Tibial artery (tissue), 4 donors: ENCODE results near the gene AMACR.

Experiments
- DNase-seq, 2 donors: peaks; one replicate each; pipeline ENCODE4 v3.0.0-alpha.2; 2019
- H3K27ac ChIP-seq, 2 donors: fragments of 200-600 bp; sonication (generic) in 1 of 2; 1 replicate in 1 of 2; 2 replicates in 1 of 2; pipeline ENCODE4 v1.5.1; 2018 to 2019; ENCODE audit warnings: mild to moderate bottlenecking in 1 of 2
- H3K27me3 ChIP-seq, 2 donors: fragments of 200-600 bp; sonication (generic) in 1 of 2; one replicate each; pipeline versions ENCODE4 v1.5.1 to v1.6.0; 2016 to 2019
- H3K36me3 ChIP-seq, 3 donors: fragments of 200-600 bp; sonication (generic) in 2 of 3; one replicate each; pipeline ENCODE4 v1.5.1; 2016 to 2019; ENCODE audit warnings: mild to moderate bottlenecking in 2 of 3
- H3K4me1 ChIP-seq, 4 donors: fragments of 200-600 bp; sonication (generic) in 2 of 4; 1 replicate in 3 of 4; 2 replicates in 1 of 4; pipeline ENCODE4 v1.5.1; 2016 to 2019
- H3K4me3 ChIP-seq, 2 donors: fragments of 200-600 bp; sonication (generic) in 1 of 2; 1 replicate in 1 of 2; 2 replicates in 1 of 2; pipeline ENCODE4 v1.5.1; 2018 to 2019; ENCODE audit warnings: mild to moderate bottlenecking in 2 of 2
- H3K9me3 ChIP-seq, 3 donors: fragments of 200-600 bp; sonication (generic) in 1 of 3; one replicate each; pipeline ENCODE4 v1.5.1; 2016 to 2019
- intact Hi-C: fragments of 100-400 bp; cut with DNase I; formaldehyde crosslinking; loops from one replicate; pipeline ENCODE4 v1.15.0; 2023; ENCODE audit warnings: low total_unique reads
- TF ChIP-seq, protein P1 (sequence below), 2 experiments: fragments of 200-600 bp in 1 of 2; fragments of 450-650 bp in 1 of 2; IDR thresholded peaks; one replicate each; pipeline ENCODE4 v1.5.1; 2017 to 2019; ENCODE audit warnings: antibody characterized with exemption in 2 of 2, mild to moderate bottlenecking in 1 of 2, moderate library complexity in 1 of 2

Gene AMACR

DNA sequence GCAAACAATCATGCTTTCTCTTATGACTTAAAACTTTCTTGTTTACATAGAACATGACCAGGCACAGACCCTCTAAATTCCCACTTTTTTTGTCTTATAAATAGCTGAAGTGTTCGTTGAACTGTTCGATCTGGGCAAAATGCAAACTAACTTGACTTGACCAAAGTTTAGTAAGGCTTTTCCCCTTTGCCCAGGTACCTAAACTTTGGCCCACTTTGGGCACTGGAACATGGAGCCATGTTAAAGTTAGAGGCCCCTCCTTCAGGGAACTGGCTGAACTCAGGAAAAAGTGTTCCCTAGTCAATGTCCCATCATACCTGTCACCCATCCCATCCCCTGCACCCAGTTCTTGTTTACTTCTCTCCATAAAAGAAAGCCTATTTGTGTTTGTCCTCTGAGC lies 9.4 kb upstream of the AMACR start:
- H3K27me3 ChIP-seq = no peaks in the 10 kb centered on the region
- TF ChIP-seq, protein P1, sequence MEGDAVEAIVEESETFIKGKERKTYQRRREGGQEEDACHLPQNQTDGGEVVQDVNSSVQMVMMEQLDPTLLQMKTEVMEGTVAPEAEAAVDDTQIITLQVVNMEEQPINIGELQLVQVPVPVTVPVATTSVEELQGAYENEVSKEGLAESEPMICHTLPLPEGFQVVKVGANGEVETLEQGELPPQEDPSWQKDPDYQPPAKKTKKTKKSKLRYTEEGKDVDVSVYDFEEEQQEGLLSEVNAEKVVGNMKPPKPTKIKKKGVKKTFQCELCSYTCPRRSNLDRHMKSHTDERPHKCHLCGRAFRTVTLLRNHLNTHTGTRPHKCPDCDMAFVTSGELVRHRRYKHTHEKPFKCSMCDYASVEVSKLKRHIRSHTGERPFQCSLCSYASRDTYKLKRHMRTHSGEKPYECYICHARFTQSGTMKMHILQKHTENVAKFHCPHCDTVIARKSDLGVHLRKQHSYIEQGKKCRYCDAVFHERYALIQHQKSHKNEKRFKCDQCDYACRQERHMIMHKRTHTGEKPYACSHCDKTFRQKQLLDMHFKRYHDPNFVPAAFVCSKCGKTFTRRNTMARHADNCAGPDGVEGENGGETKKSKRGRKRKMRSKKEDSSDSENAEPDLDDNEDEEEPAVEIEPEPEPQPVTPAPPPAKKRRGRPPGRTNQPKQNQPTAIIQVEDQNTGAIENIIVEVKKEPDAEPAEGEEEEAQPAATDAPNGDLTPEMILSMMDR (IDR thresholded peaks at IDR 0.05) = no peak
- H3K4me1 ChIP-seq = peaks cover 0 to 5% (median 2%) of the 10 kb centered on the region in 4 donors
- intact Hi-C loops = no loop called here
- no peaks in the 10 kb centered on the region for H3K9me3 ChIP-seq
- H3K27ac ChIP-seq = no peak overlapping the region
- H3K4me3 ChIP-seq = no peak overlapping the region
- no peak for DNase-seq
- peaks cover 0 to 15% (median 7%) of the 10 kb centered on the region in 3 donors for H3K36me3 ChIP-seq

GRCh38 chr5:34016750-34017149 lies 8.9 kb upstream of the AMACR start:
- peaks cover 0 to 5% (median 2%) of the 10 kb centered on the region in 4 donors for H3K4me1 ChIP-seq
- no peak for DNase-seq
- H3K27me3 ChIP-seq = no peaks in the 10 kb centered on the region
- H3K9me3 ChIP-seq = no peaks in the 10 kb centered on the region
- H3K27ac ChIP-seq = no peak overlapping the region
- intact Hi-C loops = no loop called here
- H3K4me3 ChIP-seq = no peak overlapping the region
- TF ChIP-seq, protein P1 (IDR thresholded peaks at IDR 0.05) = no peak
- peaks cover 0 to 11% (median 7%) of the 10 kb centered on the region in 3 donors for H3K36me3 ChIP-seq

- Histone ChIP-seq H3K4me3 (no peak overlapping the region), H3K4me1 (peaks cover 0 to 5% (median 2%) of the 10 kb centered on the region in 4 donors), H3K27me3 (no peaks in the 10 kb centered on the region), H3K36me3 (peaks cover 0 to 11% (median 7%) of the 10 kb centered on the region in 3 donors), H3K9me3 (no peaks in the 10 kb centered on the region), H3K27ac (no peak overlapping the region)
- intact Hi-C loops = no loop called here
- TF ChIP-seq, protein P1 (IDR thresholded peaks at IDR 0.05) = no peak
- DNase-seq = no peak
Measured at GRCh38 chr5:34016222-34016621, 8.4 kb upstream of the AMACR start.

GRCh38 chr5:34015120-34015822 lies 7.4 kb upstream of the AMACR start:
- Histone ChIP-seq H3K9me3 (no peaks in the 10 kb centered on the region), H3K4me1 (peaks cover 0 to 5% (median 2%) of the 10 kb centered on the region in 4 donors), H3K27ac (no peak overlapping the region), H3K36me3 (peaks cover 0 to 5% (median 5%) of the 10 kb centered on the region in 3 donors), H3K27me3 (no peaks in the 10 kb centered on the region), H3K4me3 (no peak overlapping the region)
- TF ChIP-seq, protein P1 (IDR thresholded peaks at IDR 0.05) = no peak
- intact Hi-C loops = no loop called here
- DNase-seq = no peak

DNA sequence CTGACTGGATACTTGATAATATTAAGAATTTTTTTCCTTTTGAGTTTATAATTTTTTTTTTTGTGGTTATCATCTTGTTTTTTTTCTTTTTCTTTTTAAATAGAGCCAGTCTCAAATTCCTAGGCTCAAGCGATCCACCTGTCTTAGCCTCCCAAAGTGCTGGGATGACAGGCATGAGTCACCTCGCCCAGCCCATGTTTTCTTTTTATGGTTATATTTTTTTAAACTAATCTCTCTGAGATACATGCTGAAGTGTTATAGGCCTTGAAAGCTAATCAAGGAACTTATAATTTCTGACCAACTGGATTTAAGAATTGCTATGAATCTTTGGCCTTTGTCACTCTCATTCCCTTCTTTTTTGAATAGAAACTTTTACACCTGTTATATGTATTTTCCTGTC lies 6.8 kb upstream of the AMACR start:
- Histone ChIP-seq H3K4me3 (no peak overlapping the region), H3K27ac (no peak overlapping the region), H3K4me1 (peaks cover 0 to 5% (median 2%) of the 10 kb centered on the region in 4 donors), H3K27me3 (no peaks in the 10 kb centered on the region), H3K36me3 (no peaks in the 10 kb centered on the region), H3K9me3 (no peaks in the 10 kb centered on the region)
- intact Hi-C loops = no loop called here
- DNase-seq = no peak
- TF ChIP-seq, protein P1 (IDR thresholded peaks at IDR 0.05) = no peak
